Ovary (tissue), 9 donors: ENCODE measurements around the gene TCTN2. TPM values are rescaled to one million over a fixed set of nuclear protein-coding genes. Genes with fewer than 3 reads are reported as not detected.

Source experiments
- DNase-seq, 5 donors: peaks; one replicate each; pipeline ENCODE4 v3.0.0-alpha.2; 2019 to 2020
- H3K27ac ChIP-seq, 2 donors: fragments of 200-600 bp; one replicate each; pipeline versions ENCODE4 v1.5.1 to v1.8.0; 2019 to 2022
- H3K27me3 ChIP-seq: fragments of 200-600 bp; one replicate; pipeline ENCODE4 v1.8.0; 2022
- H3K36me3 ChIP-seq: fragments of 200-600 bp; sonication (generic); one replicate; pipeline ENCODE4 v1.5.1; 2019
- H3K4me1 ChIP-seq: one replicate; pipeline ENCODE4 v1.8.1; 2013; ENCODE audit warnings: mild to moderate bottlenecking, moderate library complexity; ENCODE audit not compliant: insufficient read depth
- H3K4me3 ChIP-seq: fragments of 200-600 bp; sonication (generic); one replicate; pipeline ENCODE4 v1.5.1; 2017
- H3K9me3 ChIP-seq, 2 donors: fragments of 200-600 bp in 1 of 2; sonication (generic) in 1 of 2; one replicate each; pipeline versions ENCODE4 v1.5.1 to v1.8.1; 2013 to 2019; ENCODE audit warnings: mild to moderate bottlenecking in 1 of 2, moderate library complexity in 1 of 2
- EP300 ChIP-seq: sonication (generic); formaldehyde crosslinking; IDR thresholded peaks from one replicate; pipeline ENCODE4 v1.6.1; 2017; ENCODE audit warnings: antibody characterized with exemption
- POLR2A ChIP-seq: fragments of 450-650 bp; IDR thresholded peaks from one replicate; pipeline ENCODE4 v1.6.1; 2017; ENCODE audit warnings: antibody characterized with exemption, mild to moderate bottlenecking, moderate library complexity
- WGBS, 3 donors: extraction: QIAGEN DNeasy Blood & Tissue Kit in 1 of 3; methylation state at CpG; one replicate each; pipeline versions ENCODE4 v1.1.5 to v1.1.7; 2013 to 2017; 5-methylcytosine and 5-hydroxymethylcytosine counted together
- intact Hi-C, 4 donors: fragments of 100-400 bp; cut with DNase I; formaldehyde crosslinking; loops; one replicate each; pipeline versions ENCODE4 v1.11.0 to v1.15.1; 2022 to 2023
- polyA plus RNA-seq, 2 donors: library from polyadenylated mRNA; stranded (reverse); fragments of 200-250 nt in 1 of 2; fragments of 350-450 nt in 1 of 2; fragmentation: Illumina TruSeq in 1 of 2; extraction: RNeasy Lipid Tissue Mini Kit (QIAGEN cat#74804) in 1 of 2; gene quantifications; one replicate each; pipeline ENCODE4 v1.2.3, GENCODE V29; 2013 to 2014
- total RNA-seq, 7 donors: library from RNA; depleted of rRNA in 2 of 7; stranded (reverse); fragments of >200 nt in 2 of 7; fragmentation: NEBNext Ultra II Directional in 3 of 7; extraction: Animal tissue kit (Norgen Biotek cat#: 25700) in 3 of 7; gene quantifications; one replicate each; pipeline versions ENCODE4 v1.1.0 to v1.2.4, GENCODE V29; 2016 to 2023
- TF ChIP-seq, protein P1 (sequence below), 3 donors: fragments of 450-650 bp in 2 of 3; fragments of 200-600 bp in 1 of 3; IDR thresholded peaks; one replicate each; pipeline versions ENCODE4 v1.5.1 to v1.8.0; 2016 to 2022; ENCODE audit warnings: antibody characterized with exemption in 3 of 3, mild to moderate bottlenecking in 1 of 3
- donor health status: DM: no; HTN: no; CAD: no; lungs with moderate emphysema.
- donor health status: DM: no; HTN: no; CAD: no.
- donor health status: Bipolar disorder and iron deficiency.
- donor health status: DM: yes; HTN: yes; CAD: no.
- donor health status: DM: no; HTN: no; CAD: no.
- donor health status: DM: yes; HTN: yes; CAD: no.

Gene TCTN2
- total and polyA plus RNA-seq, 9 donors = 13.1 to 26.4 (median 17.6) TPM

DNA sequence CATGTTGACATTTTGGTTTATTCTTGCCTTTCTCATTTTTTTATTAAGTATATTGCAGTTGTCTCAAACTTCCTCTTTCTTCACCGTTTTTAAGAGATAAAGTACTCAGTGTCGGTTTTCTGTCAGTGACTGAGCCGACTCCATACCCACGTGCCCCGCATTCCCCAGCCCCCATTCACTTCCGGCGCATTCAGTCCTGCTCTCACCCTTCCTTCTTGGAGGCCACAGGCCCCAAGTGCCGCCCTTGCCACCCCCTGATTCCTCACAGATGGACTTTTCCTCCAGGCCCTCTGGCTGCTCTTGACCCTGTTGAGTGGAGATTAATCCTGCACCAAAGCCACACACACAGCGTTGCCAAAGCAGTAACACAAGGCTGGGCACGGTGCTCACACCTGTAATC, 72.1 kb downstream of the TCTN2 start:
- no peaks in the 10 kb centered on the region for H3K36me3 ChIP-seq

DNA sequence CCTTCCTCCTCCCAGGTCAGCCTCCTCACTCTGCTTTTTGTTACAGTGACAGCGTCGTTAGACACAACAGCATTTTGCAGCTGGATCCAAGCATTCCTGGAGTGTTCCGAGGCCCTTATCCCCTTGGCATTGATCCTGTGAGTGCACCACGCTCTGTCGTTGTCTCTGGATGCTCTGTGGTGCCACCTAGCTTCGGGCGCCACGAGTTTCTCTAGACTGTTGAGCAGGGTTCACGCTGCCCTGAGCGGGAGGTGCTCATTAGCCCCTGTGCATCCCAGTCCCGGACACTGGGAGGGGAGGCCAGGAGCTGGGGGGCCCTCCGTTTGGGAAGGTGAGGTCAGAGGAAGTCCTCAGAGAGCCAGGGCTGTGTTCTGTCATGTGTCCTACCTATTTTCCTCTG, 73.9 kb downstream of the TCTN2 start:
- TF ChIP-seq POLR2A = no peak
- TF ChIP-seq, protein P1, sequence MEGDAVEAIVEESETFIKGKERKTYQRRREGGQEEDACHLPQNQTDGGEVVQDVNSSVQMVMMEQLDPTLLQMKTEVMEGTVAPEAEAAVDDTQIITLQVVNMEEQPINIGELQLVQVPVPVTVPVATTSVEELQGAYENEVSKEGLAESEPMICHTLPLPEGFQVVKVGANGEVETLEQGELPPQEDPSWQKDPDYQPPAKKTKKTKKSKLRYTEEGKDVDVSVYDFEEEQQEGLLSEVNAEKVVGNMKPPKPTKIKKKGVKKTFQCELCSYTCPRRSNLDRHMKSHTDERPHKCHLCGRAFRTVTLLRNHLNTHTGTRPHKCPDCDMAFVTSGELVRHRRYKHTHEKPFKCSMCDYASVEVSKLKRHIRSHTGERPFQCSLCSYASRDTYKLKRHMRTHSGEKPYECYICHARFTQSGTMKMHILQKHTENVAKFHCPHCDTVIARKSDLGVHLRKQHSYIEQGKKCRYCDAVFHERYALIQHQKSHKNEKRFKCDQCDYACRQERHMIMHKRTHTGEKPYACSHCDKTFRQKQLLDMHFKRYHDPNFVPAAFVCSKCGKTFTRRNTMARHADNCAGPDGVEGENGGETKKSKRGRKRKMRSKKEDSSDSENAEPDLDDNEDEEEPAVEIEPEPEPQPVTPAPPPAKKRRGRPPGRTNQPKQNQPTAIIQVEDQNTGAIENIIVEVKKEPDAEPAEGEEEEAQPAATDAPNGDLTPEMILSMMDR (IDR thresholded peaks at IDR 0.05) = no peak
- no peak for TF ChIP-seq EP300
- DNase-seq = no peak
- H3K27me3 ChIP-seq = no peaks in the 10 kb centered on the region
- H3K27ac ChIP-seq = no peak overlapping the region
- H3K4me1 ChIP-seq = no peaks in the 10 kb centered on the region
- intact Hi-C loops = no loop called here
- H3K9me3 ChIP-seq = no peaks in the 10 kb centered on the region
- 42 to 53% (median 51%) methylated on average over 12 of the region's 12 CpGs for WGBS, 3 donors
- no peak overlapping the region for H3K4me3 ChIP-seq
- no peaks in the 10 kb centered on the region for H3K36me3 ChIP-seq

More for the DNA sequence above, 72.1 kb downstream of the TCTN2 start:
- Histone ChIP-seq H3K9me3 (no peaks in the 10 kb centered on the region), H3K4me3 (no peak overlapping the region), H3K27ac (no peak overlapping the region), H3K4me1 (no peaks in the 10 kb centered on the region), H3K27me3 (no peaks in the 10 kb centered on the region)
- intact Hi-C loops = no loop called here
- no peak for DNase-seq
- 85 to 89% (median 86%) methylated on average over 10 of the region's 10 CpGs for WGBS, 3 donors
- no peak for TF ChIP-seq POLR2A
- TF ChIP-seq EP300 = no peak
- TF ChIP-seq, protein P1 (IDR thresholded peaks at IDR 0.05) = no peak

DNA sequence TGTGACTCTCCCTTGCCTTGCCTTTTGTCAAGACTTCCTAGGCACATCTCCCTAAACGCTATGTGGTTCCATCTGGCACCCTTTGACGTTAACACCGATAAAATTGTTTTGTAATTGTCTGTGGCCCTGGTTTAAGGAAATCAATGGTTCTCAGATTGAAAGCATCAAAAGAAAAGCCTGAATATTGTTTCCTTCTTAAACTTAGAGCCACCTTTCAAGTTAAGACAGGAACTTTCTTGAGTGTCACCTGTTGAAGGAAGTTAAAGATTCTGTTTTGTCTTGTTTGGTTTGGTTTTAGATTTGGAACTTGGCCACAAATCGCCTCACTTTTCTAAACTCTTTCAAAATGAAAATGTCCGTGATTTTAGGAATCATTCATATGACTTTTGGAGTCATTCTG, 76.4 kb downstream of the TCTN2 start:
- 63 to 74% (median 64%) methylated on average over 5 of the region's 5 CpGs for WGBS, 3 donors
- intact Hi-C loops = no loop called here

DNA sequence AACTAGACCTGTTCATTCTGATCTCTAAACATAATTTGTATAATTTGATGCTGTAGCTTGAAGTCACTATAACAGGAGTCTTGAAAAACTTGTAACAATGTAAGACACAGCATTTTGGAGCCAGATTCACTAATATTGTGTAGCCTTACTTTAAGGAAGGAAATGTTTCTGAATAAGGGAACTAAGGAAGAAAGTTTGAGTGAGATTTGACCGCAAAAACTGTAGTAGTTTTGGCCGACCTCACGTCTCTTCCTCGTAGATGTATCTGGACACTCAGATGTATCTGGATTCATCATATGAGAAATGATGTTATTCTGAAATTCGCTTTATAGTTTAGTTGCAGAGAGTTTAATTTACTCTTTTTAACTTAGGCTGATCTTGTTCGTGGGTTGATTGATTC, 77.2 kb downstream of the TCTN2 start:
- Histone ChIP-seq H3K4me1 (no peaks in the 10 kb centered on the region), H3K36me3 (no peaks in the 10 kb centered on the region)
- TF ChIP-seq EP300 (no peak), POLR2A (no peak)
- TF ChIP-seq, protein P1 (IDR thresholded peaks at IDR 0.05) = no peak

More for the DNA sequence above, 76.4 kb downstream of the TCTN2 start:
- Histone ChIP-seq H3K4me1 (no peaks in the 10 kb centered on the region), H3K36me3 (no peaks in the 10 kb centered on the region), H3K9me3 (no peaks in the 10 kb centered on the region), H3K4me3 (no peak overlapping the region), H3K27me3 (no peaks in the 10 kb centered on the region), H3K27ac (no peak overlapping the region)
- DNase-seq = no peak
- TF ChIP-seq, protein P1 (IDR thresholded peaks at IDR 0.05) = no peak
- TF ChIP-seq POLR2A (no peak), EP300 (no peak)

More for the DNA sequence above, 77.2 kb downstream of the TCTN2 start:
- 87 to 92% (median 91%) methylated on average over 6 of the region's 6 CpGs for WGBS, 3 donors
- Histone ChIP-seq H3K9me3 (no peaks in the 10 kb centered on the region), H3K27ac (no peak overlapping the region), H3K4me3 (no peak overlapping the region), H3K27me3 (no peaks in the 10 kb centered on the region)
- intact Hi-C loops = no loop called here
- DNase-seq = no peak
